Measurements from ENCODE around the gene IDH2. TPM values are rescaled to one million over a fixed set of nuclear protein-coding genes. Genes with fewer than 3 reads are reported as not detected.

Gene IDH2
- total RNA-seq, 1 donor from 2014 or later, result 1,172 TPM

GRCh38 chr15:90036343-90036742 is 65.9 kb downstream of the IDH2 start:
- DNase-seq (no peak), ATAC-seq (no peak)
- intact Hi-C loops (cut with micrococcal nuclease), result no loop called here

- ATAC-seq (peak; percentile 32), DNase-seq (peak; percentile 49)
- intact Hi-C loops (cut with micrococcal nuclease), result no loop called here
Measured at GRCh38 chr15:90035840-90036230, 66.4 kb downstream of the IDH2 start.

- DNase-seq (peak; percentile 65), ATAC-seq (peak; percentile 40)
- intact Hi-C loops (cut with micrococcal nuclease), result no loop called here
Measured at GRCh38 chr15:90035095-90035839, 67.0 kb downstream of the IDH2 start.

- intact Hi-C loops (cut with micrococcal nuclease), result no loop called here
- DNase-seq (no peak), ATAC-seq (no peak)
Measured at GRCh38 chr15:90033448-90033847, 68.8 kb downstream of the IDH2 start.

Other genes with a start within 250 kb of the IDH2 start
- 46.6 TPM for gene AP3S2, start 208.5 kb downstream of the IDH2 start, total RNA-seq
- gene ARPIN, start 189.5 kb downstream of the IDH2 start, total RNA-seq, result 11.3 TPM
- 6.1 TPM for gene ZNF710, start 101.1 kb downstream of the IDH2 start, total RNA-seq
- 23.9 TPM for gene SEMA4B, start 98.9 kb upstream of the IDH2 start, total RNA-seq
- 71.7 TPM for gene CIB1, start 131.5 kb upstream of the IDH2 start, total RNA-seq
- 13.8 TPM for gene GDPGP1, start 131.7 kb upstream of the IDH2 start, total RNA-seq
- 0.20 TPM for gene TTLL13, start 147.1 kb upstream of the IDH2 start, total RNA-seq
- 117 TPM for gene NGRN, start 163.2 kb upstream of the IDH2 start, total RNA-seq
- 4.9 TPM for gene ZNF774, start 249.8 kb upstream of the IDH2 start, total RNA-seq